NCI-H82 treated with DMSO at 0.1 percent for 48 hours (cell line): ENCODE measurements around the gene ATP6V0B.
A peak's percentile ranks its signal among the peaks of the same experiment; 100 is the strongest.

Experiments
- DNase-seq: peaks from one replicate; lab custom pipeline; 2025; ENCODE audit not compliant: unreplicated experiment; lab: John Stamatoyannopoulos, UW

Gene ATP6V0B

DNA sequence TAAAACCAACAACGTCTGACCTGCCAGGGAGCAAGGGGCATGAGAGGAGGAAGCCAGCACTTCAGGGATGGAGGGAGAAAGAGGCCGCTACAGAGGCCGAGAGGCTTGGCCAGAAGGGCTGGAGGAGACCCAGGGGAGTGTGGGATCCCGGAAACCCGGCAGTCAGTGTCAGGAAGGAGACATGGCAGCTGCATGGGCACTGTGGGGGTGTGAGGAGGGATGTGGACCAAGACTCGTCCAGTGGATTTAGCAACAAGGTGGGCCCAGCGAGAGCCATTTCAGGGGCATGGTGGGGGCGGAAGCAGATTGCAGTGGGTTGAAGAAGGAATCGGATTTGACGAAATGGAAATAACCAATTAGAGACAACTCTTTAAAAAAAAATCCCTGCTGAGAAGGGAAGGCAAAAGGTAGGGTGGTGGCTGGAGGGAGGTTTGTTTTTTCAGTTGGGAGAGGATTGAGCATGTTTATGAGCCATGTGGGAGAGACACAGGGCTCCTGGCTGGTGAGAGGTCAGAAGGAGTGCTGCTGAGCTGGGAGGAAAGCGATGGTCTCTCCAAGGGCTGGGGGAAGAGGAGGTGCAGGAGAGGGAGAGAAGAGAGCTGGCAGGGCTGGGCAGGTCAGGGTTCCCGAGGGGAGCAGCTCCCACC lies 8.6 kb downstream of the ATP6V0B start:
- no peak for DNase-seq

DNA sequence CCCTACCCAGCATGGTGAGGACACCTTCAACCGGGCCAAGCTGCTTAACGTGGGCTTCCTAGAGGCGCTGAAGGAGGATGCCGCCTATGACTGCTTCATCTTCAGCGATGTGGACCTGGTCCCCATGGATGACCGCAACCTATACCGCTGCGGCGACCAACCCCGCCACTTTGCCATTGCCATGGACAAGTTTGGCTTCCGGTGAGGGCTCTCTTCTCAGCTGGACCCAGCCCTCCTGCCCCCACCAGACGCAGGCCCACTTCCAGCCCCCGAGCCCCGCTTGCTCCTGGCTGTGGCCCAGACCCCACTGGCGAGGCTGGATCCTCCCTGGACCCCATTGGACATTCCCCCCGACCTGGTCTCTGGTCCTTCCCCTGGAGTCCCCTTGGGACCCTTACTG lies 10.1 kb downstream of the ATP6V0B start:
- no peak for DNase-seq

DNA sequence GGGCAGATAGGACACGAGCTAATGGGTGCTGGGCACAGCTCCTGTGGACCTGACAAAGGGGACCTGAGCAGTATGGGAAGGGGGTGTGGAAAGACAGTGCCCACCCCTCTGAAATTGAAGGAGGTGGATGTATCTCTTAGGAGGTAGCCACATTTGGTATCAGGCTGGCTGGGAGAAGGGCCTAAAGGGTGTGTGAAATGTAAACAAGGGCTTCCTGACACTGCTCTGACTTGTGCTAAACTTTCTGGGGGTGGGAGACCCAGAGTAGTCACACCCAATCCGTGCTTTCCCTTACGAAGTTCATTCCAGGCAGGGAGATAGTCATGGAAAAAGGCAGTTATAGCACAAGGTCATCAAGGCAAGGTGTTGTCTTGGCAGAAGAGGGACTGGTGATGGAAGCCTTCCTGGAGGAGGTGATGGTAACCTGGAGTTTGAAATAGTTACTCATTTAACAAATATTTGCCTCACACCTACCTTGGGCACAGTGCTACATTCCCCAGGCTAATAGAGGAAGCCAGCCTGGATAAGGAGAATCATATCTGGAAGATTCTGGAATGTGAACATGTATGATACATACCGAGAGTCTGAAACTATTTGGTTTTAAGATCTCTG lies 11.3 kb downstream of the ATP6V0B start:
- no peak for DNase-seq

DNA sequence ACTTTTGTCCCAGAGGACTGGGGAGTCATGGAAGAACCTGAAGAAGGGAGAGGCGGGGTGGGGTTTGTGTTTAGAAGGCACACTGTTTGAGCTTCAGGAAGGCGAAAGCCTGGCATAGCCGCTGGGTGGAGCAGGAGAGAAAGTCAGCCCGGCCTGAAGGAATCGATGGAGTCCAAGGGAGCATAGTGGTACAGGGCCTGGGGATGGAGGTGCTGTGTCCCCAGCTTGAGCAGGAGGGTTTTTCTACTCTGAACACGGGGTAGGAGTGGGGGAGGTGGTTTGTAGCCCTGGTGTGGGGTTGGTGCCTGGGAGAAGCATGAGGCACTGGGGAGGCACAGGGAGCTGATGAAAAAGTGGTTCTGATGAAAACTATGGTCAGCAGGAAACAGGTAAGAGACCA lies 12.0 kb downstream of the ATP6V0B start:
- no peak for DNase-seq

DNA sequence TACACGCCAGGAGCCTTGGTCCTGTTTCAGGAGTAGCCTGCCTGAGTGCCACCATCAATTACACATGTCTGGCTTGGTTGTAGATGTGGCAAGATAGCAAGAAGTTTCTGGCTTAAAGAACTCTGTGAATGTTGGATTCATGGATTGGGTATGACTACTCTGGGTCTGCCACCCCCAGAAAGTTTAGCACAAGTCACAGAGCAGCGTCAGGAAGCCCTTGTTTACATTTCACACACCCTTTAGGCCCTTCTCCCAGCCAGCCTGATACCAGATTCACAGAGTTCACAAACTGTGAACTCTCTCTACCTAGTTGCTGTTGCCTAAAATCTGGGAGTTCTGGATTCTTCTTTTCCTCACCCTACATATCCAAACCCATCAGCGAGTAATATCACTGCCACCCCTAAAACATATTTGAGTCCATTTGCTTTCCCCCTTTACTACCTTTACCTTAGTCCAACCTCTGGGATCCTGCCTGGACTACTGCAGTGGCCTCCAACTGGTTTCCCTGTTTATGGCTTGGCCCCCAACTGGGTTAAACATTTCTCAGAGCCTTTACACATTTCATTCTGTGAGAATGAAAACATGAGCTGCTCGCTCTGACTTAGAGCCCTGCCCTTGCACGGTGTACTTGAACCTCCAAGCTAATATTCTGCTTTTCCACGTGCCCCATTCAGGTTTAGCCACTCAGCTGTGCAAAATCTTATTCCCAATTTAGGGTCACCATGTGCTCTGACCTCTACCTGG lies 12.6 kb downstream of the ATP6V0B start:
- DNase-seq: no peak

DNA sequence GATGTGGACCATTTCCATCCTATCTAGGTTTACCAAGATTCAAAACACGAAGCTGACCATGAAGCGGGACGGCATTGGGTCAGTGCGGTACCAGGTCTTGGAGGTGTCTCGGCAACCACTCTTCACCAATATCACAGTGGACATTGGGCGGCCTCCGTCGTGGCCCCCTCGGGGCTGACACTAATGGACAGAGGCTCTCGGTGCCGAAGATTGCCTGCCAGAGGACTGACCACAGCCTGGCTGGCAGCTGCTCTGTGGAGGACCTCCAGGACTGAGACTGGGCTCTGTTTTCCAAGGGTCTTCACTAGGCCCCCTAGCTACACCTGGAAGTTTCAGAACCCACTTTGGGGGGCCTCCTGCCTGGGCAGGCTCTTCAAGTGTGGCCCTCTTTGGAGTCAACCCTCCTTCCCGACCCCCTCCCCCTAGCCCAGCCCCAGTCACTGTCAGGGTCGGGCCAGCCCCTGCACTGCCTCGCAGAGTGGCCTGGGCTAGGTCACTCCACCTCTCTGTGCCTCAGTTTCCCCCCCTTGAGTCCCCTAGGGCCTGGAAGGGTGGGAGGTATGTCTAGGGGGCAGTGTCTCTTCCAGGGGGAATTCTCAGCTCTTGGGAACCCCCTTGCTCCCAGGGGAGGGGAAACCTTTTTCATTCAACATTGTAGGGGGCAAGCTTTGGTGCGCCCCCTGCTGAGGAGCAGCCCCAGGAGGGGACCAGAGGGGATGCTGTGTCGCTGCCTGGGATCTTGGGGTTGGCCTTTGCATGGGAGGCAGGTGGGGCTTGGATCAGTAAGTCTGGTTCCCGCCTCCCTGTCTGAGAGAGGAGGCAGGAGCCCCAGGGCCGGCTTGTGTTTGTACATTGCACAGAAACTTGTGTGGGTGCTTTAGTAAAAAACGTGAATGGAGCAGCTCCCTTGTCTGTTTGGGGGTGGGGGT lies 15.8 kb downstream of the ATP6V0B start:
- DNase-seq: no peak

DNA sequence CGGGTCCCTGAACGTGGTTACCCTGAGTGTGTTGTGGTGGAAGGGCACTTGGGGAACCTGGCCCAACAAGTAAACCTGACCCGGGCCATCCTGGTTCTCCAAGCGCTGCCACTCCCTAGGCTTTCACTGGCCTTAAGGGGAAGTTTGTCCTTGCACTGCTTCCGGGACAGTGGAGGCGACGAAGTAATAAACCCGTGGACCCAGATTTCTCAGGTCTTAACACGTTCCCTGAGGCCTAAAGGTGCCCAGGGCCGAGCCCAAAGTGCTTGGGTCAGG lies 16.4 kb downstream of the ATP6V0B start:
- no peak for DNase-seq

DNA sequence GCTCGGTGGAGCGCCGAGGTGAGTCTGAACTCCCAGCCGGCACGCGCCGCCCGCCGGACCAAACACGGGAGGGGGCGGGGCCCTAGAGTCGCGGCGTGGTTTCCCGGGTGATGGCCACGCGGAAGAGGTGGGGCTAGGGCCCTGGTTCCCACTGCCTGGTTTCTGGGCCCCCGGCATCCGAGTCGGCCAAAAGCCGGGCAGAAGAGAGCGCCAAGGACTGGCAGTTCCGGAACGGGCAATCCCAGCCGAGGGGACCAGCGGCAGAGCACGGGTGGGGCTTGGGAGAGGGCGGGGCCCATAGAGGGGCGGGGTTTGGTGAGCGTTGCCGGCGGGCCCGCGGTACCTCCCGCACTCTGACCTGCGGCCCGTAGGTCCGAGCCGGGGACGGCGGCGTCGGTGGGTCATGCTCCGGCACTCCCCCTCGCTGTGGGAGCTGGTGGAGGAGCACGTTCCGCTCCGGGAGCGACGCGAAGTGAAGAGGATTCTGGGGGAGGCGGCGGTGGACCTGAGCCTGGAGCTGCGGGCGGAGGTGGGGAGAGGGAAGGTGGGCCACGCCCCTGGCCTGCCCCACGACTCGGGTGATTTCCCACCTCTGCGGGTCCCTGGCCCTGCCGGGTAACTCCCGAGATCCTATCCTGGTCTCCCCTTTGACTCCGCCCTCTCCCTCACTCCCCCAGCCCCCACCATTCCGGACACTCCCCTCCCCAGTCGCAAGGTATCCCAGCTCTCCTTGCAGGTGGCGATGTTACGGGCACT lies 16.9 kb downstream of the ATP6V0B start, which contains the start of gene CCDC24:
Gene CCDC24 (plus strand): TSS at position 124 of the 756 bp plus-strand sequence. CDS start 280 bp downstream, at position 404.
- peak; percentile 48 for DNase-seq

DNA sequence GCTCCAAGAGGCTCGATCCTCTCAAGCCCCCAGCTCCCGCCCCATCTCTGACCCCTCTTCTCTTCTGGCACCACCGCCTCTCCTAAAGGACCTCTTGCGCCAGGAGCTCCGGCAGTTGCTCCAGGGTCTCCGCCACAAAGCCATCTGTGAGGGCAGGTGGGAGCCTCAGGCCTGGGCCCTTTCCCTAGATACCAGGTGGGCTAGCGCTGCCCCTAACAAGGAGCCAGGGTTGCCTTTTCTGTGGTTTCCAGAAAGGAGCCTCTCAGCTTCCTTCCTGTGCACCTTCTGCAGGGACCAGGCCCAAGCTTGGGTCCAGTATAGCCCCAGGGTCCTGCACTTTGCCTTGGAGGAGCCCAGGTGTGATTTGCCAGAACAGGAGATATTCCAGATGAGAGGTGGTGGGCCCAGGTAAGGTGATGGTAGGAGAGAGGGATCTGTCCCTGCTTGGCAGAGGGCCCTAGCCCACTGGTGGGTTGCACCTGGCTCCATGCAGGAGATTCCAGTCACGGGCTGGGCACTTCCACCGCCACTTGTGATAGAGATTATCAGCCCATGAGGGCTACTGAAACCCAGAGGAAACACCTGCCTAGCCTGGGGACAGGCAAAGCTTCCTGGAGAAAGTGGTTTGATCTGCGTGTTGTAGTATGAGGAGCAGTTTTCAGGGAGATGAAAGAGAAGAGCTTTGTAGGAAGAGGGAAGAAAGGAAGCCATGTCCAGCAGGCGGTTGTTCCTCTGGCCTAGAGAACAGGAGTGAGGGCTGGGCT lies 17.7 kb downstream of the ATP6V0B start:
- no peak for DNase-seq

DNA sequence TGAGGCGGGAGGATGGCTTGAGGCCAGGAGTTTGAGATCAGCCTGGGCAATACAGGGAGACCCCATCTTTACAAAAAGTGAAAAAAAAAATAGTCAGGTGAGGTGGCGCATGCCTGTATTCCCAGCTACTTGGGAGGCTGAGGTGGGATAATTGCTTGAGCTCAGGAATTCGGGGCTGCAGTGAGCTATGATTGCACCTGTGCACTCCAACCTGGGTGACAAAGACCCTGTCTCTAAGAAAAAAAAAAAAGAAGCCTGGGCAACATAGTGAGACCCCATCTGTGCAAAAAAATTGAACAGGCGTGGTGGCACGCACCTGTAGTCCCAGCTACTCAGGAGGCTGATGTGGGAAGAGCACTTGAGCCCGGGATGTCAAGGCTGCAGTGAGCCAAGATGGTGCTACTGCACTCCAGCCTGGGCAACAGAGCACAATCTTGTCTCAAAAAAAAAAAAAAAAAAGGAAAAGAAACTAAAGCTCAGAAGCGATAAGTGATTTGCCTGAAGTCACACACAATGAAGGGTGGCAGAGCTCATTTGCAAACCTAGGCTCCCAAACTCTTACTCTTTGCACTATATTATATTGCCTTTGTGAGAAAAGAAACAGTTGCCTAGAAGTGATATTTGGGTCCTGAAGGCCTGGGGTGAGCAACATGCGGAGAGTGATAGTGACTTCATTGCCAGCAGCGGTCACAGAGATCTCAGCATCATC lies 18.6 kb downstream of the ATP6V0B start:
- DNase-seq: no peak

DNA sequence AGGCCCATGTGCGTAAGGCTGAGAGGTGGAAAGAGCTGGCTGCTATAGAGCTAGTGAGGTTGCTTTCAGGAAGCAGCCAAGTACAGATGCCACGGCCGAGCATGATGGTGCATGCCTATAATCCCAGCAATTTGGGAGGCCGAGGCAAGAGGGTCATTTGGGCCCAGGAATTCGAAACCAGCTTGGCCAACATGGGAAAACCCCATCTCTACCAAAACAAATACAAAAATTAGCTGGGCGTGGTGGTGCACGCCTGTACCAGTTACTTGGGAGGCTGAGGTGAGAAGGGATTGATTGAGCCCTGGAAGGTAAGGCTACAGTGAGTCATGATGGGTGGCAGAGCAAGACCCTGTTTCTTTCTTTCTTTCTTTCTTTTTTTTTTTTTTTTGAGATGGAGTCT lies 19.3 kb downstream of the ATP6V0B start:
- no peak for DNase-seq

DNA sequence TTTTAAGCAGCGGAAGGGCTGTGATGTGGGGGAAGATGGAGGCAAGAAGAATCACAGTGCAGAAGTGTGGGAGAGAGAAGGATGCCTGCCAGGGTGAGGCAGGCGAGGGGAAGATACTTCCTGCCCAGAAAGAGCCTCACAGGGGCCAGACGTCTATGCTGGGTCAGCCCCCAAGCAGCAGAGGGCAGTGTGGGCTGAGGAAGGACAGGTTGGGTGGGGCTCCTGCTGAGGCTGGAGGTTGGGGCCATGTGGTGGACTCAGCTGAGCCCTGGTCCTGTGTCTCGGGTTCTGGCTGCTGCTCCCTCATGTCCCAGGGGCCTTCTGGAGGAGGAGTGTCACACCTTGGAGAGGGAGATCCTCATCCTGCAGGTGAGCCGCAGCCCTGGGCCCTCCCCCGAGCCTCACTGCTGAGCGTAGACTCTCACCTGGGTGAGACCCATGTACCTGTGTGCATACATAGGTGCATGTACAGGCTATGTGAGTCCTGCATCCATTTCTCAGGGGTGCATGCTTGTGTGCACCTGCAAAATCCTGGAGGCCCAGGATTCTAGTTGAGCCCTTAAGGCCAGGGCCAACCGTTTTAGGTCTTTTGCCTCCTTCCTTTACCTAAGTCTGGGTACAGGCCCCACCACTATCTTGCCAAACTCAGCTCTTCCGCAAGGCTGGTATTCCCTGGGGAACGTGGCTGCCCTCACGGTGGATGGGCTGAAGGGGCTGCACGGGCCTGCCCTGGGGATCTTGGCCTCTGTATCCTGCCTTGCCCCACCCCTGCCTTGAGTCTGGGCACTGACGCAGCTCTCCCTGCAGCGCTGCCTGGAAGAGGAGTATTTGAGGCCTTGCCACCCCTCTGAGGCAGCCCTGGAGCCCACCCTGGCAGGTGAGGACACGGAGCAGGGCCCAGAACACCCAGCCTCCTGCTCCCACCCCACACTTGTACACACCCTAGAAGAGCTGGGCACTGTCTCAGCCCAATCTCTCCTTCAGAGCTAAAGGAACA lies 20.3 kb downstream of the ATP6V0B start:
- peak; percentile 40 for DNase-seq

DNA sequence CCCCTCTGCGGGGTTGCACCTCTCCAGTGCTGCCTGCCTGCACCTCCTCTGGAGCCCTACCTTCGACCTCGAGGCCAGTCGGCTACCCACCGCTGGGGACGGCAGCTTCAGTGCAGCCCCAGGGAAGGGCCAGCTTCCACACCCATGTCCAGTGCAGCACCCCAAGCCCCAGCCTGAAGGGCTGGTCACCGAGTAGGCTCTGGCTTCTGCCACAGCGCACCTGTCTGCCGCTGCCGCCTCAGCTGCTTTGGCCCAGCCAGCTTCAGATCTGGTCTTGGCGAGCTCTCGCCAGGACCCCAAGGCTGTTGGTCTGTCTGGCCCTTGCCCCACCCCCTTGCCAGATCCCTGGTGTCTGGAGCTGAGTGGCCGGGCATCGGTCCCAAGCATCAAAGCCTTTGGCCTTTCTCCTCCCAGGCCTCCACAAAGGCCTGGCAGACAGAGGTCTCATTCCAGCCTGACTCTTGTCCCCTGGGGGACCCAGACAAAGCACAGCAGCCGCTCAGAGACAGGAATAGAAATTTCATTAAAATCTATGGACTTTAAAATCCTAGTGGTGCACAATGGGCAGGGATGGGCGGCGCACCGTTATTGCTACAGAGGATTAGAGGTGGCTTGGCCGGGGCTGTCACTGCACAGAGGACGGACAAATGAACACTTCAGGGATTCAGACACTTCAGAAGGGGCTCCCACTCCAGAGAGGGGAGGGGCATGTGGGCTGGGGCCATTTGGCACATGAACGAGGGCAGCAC lies 21.4 kb downstream of the ATP6V0B start:
- no peak for DNase-seq

DNA sequence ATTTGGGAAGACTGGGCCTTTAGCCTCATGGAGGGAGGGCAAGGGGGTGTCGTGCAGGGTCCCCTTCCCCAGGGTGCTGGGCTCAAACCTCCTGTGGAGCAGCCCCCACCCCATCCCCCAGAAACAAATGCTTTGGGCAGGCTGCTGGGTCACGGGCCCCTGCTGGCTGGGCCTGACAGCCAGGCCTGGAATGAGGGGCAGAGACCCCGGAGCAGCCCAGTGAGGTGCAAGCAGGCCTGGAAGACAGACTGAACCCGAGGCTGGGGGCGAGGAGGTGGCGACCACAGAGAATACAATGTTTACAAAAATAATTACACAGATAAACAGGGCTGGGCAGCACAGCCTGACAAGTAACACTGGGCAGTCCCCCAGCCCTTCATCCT lies 22.0 kb downstream of the ATP6V0B start:
- no peak for DNase-seq

DNA sequence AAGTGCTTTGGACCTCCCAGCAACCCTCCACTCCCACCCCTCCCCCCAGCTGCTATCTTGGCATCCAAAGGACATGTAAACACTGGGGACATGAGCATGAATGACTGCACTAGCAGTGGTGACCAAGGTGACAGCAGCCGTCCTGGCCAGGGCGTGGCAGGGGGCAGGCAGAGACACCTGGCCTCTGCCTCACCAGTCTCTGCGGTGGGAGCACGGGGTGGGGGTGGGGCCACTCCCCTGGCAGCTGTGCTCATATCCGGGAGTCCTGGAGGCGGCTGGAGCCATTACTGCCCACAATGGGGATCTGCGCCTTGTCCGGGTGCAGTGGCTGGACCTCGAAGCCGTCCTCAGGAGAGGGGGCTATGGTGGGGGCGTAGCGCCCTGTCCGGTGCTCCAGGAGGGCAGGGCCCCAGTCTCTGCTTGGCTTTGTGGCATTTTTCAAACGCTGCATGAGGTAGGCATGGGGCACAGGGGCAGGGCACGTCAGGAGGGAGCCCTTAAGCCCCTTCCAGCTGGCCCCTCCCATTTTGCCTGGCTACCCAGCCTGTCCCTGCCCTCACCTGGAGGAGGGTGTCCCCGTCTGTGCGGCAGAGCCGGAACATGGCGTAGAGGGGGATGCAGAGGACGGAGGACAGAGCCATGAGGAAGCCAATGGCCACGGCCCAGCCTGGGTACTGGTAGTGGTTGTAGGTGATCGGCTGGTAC lies 22.7 kb downstream of the ATP6V0B start:
- DNase-seq: no peak

DNA sequence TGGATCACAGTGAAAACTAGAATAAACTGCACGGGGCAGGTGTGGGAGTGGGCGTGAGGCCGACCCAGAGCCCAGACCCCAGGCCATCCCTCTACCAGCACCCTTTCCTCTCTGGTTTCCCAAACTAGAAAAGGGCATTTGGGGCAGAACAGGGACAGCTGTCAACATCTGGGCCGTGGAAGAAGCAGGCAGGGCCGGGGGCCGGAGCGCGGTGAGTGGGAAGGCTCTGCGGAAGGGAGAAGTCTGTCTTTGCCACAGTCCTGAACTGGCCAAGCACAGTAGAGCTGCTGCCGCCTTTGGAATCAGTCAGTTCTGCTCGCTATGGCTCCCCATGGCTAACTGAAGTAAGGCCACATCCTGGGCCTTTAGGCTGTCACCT lies 23.2 kb downstream of the ATP6V0B start:
- no peak for DNase-seq

DNA sequence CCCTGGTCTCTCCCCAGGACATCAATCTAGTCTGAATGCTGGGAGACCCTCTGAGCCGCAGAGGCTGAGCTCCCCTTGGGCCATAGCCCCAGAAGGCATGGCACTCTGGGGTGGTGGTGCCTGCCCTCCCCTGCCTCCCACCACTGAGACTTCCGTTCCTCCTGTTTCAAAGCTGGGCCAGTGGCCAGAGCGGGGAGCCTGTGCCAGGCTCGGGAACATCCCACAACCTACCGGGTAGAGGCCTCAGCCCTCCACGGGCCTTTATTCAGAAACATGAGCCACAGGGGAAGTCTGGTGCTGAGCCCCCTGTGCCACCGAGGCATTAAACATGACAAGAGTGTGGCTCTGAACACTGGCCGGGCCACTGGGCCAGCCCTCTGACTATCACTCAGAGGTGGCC lies 24.7 kb downstream of the ATP6V0B start:
- no peak for DNase-seq
